GM12878 (cell line): Measurements from ENCODE around the gene ABCB9. TPM values are rescaled to one million over a fixed set of nuclear protein-coding genes. Genes with fewer than 3 reads are reported as not detected.

Experiments used
- CBX5 ChIP-seq: sonication (generic); IDR thresholded peaks from 2 replicates; pipeline ENCODE4 v1.6.1; 2016; ENCODE audit warnings: low read depth, moderate library complexity, mild to moderate bottlenecking, inconsistent platforms
- FOS ChIP-seq: IDR thresholded peaks from 3 replicates; pipeline ENCODE4 v1.6.1; 2011; ENCODE audit warnings: borderline replicate concordance; ENCODE audit not compliant: insufficient read length; ENCODE audit errors: extremely low read depth
- GATAD2B ChIP-seq: fragments of 450-650 bp; conservative IDR thresholded peaks from 2 replicates; pipeline ENCODE4 v1.6.1; 2017; ENCODE audit warnings: low read depth, mild to moderate bottlenecking, moderate library complexity
- KLF5 ChIP-seq: fragments of 450-650 bp; IDR thresholded peaks from 2 replicates; pipeline ENCODE4 v1.6.1; 2014; ENCODE audit warnings: mild to moderate bottlenecking; ENCODE audit not compliant: partially characterized antibody
- NFXL1 ChIP-seq: fragments of 450-650 bp; IDR thresholded peaks from 2 replicates; pipeline ENCODE4 v1.6.1; 2017; ENCODE audit warnings: antibody characterized with exemption, mild to moderate bottlenecking, borderline replicate concordance
- NRF1 ChIP-seq: conservative IDR thresholded peaks from 2 replicates; pipeline ENCODE4 v1.6.1; 2011; ENCODE audit warnings: mild to moderate bottlenecking, low read depth, low read length, improper control_type of control experiment
- POU2F2 ChIP-seq: IDR thresholded peaks from 3 replicates; pipeline ENCODE4 v1.6.1; 2011; ENCODE audit warnings: low read depth, mild to moderate bottlenecking, low read length, borderline replicate concordance
- RUNX3 ChIP-seq: IDR thresholded peaks from 2 replicates; pipeline ENCODE4 v1.6.1; 2012; ENCODE audit warnings: low read length, inconsistent platforms
- SIN3A ChIP-seq: IDR thresholded peaks from 2 replicates; pipeline ENCODE4 v1.6.1; 2012; ENCODE audit warnings: low read depth, low read length, improper control_type of control experiment
- SREBF2 ChIP-seq: IDR thresholded peaks from 2 replicates; pipeline ENCODE4 v1.6.1; 2012; ENCODE audit warnings: mild to moderate bottlenecking, low read length
- TCF7 ChIP-seq: IDR thresholded peaks from 2 replicates; pipeline ENCODE4 v1.6.1; 2014; ENCODE audit warnings: antibody characterized with exemption, borderline replicate concordance
- polyA plus RNA-seq, 11 experiments: library from polyadenylated mRNA; depleted of rRNA in 4 of 11; unstranded in 6 of 11; stranded (reverse) in 5 of 11; fragments of >200 nt; fragmentation: Nextera tagmentation in 4 of 11; fragmentation: Illumina TruSeq in 1 of 11; extraction: Ambion mirVana in 4 of 11; extraction: Trizol in 1 of 11; gene quantifications; 1 replicate in 1 of 11; 2 replicates in 10 of 11; pipeline versions ENCODE4 v1.2.1 to v1.2.3, GENCODE V29; 2011 to 2016; ENCODE audit warnings: inconsistent platforms in 2 of 11, missing spikeins in 2 of 11, low read depth in 1 of 11
- total RNA-seq, 4 experiments: library from RNA; depleted of rRNA in 3 of 4; stranded (reverse); fragments of >200 nt in 3 of 4; fragmentation: Illumina TruSeq in 1 of 4; extraction: Trizol in 1 of 4; gene quantifications; 2 replicates each; pipeline versions ENCODE4 v1.2.1 to v1.2.3, GENCODE V29; 2013 to 2021
- TF ChIP-seq, protein P1 (sequence below): fragments of 450-650 bp; formaldehyde crosslinking; IDR thresholded peaks from 2 replicates; pipeline ENCODE4 v1.4.0; 2020; ENCODE audit warnings: mild to moderate bottlenecking, moderate library complexity
- TF ChIP-seq, protein P2 (sequence below): fragments of 450-650 bp; IDR thresholded peaks from 2 replicates; pipeline ENCODE4 v1.6.1; 2018; ENCODE audit warnings: borderline replicate concordance, mild to moderate bottlenecking; ENCODE audit not compliant: partially characterized antibody
- TF ChIP-seq, protein P3 (sequence below): fragments of 450-650 bp; IDR thresholded peaks from 2 replicates; pipeline ENCODE4 v1.6.1; 2017; ENCODE audit warnings: borderline replicate concordance
- TF ChIP-seq, protein P4 (sequence below): IDR thresholded peaks from 2 replicates; pipeline ENCODE4 v1.6.1; 2012; ENCODE audit warnings: improper control_type of control experiment, low read depth, low read length; ENCODE audit not compliant: insufficient replicate concordance

ABCB9 gene
- total and polyA plus RNA-seq, 10 of the 15 experiments (the other 5 are each of a cell fraction or from before 2014, with no cell fraction given) = 0.37 to 4.9 (median 3.1) TPM

DNA sequence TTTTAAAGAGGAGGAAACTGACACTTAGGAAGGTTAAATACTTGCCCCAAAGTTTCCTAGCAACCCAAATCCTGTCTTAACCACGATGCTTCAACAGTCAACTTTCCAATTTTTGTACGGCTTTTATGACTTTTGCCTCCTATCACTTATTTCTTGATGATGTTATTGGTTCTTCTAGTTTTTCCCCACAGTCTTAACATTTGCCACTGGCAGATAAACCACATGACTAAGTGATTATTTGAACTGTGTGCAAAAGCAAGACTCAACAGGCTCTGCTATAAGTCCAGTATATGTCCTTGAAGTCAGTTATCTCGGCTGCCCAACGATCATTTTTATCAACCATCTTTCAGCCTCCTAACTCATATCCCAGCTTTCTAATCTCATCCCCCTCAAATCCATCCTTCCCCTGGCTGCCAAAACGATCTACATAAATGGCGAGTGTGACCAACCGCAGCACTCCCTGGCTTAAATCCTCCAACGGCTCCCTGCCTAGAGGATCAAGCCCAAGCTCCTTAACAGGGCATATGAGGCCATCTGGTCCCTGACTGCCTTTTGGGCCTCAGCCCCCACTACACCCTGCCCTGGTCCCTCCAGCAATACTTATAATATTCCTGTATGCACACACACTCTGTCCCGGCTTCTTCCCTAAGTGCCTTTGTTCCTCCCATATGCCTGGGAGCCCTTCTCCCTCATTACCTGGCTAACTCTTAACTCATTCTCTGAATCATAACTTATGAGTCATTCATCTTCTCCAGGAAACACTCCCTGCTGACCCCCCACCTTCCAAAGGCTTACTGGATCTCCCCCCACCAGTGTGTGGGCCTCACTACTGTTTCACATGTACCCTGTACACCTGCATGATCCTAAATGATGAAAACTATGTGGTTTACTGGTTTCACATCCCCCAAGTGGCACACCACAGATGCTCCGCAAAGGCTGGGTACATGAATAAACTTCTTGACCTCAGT is 79.1 kb downstream of the ABCB9 start (continued):
- no peak for TF ChIP-seq FOS
- no peak for TF ChIP-seq SREBF2
- no peak for TF ChIP-seq SIN3A
- TF ChIP-seq NRF1 = no peak
- TF ChIP-seq, protein P1, sequence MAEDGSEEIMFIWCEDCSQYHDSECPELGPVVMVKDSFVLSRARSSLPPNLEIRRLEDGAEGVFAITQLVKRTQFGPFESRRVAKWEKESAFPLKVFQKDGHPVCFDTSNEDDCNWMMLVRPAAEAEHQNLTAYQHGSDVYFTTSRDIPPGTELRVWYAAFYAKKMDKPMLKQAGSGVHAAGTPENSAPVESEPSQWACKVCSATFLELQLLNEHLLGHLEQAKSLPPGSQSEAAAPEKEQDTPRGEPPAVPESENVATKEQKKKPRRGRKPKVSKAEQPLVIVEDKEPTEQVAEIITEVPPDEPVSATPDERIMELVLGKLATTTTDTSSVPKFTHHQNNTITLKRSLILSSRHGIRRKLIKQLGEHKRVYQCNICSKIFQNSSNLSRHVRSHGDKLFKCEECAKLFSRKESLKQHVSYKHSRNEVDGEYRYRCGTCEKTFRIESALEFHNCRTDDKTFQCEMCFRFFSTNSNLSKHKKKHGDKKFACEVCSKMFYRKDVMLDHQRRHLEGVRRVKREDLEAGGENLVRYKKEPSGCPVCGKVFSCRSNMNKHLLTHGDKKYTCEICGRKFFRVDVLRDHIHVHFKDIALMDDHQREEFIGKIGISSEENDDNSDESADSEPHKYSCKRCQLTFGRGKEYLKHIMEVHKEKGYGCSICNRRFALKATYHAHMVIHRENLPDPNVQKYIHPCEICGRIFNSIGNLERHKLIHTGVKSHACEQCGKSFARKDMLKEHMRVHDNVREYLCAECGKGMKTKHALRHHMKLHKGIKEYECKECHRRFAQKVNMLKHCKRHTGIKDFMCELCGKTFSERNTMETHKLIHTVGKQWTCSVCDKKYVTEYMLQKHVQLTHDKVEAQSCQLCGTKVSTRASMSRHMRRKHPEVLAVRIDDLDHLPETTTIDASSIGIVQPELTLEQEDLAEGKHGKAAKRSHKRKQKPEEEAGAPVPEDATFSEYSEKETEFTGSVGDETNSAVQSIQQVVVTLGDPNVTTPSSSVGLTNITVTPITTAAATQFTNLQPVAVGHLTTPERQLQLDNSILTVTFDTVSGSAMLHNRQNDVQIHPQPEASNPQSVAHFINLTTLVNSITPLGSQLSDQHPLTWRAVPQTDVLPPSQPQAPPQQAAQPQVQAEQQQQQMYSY (CRISPR knock-in tag) = no peak
- TF ChIP-seq, protein P2, sequence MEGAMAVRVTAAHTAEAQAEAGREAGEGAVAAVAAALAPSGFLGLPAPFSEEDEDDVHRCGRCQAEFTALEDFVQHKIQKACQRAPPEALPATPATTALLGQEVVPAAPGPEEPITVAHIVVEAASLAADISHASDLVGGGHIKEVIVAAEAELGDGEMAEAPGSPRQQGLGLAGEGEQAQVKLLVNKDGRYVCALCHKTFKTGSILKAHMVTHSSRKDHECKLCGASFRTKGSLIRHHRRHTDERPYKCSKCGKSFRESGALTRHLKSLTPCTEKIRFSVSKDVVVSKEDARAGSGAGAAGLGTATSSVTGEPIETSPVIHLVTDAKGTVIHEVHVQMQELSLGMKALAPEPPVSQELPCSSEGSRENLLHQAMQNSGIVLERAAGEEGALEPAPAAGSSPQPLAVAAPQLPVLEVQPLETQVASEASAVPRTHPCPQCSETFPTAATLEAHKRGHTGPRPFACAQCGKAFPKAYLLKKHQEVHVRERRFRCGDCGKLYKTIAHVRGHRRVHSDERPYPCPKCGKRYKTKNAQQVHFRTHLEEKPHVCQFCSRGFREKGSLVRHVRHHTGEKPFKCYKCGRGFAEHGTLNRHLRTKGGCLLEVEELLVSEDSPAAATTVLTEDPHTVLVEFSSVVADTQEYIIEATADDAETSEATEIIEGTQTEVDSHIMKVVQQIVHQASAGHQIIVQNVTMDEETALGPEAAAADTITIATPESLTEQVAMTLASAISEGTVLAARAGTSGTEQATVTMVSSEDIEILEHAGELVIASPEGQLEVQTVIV = no peak
- TF ChIP-seq RUNX3 = peak; percentile 100
- peak; percentile 27 for TF ChIP-seq KLF5
- peak; percentile 81 for TF ChIP-seq GATAD2B
- 0 out of 2 replicates have a peak, but pooled peaks have one; percentile 51 for TF ChIP-seq TCF7
- TF ChIP-seq CBX5 = no peak
- peak; percentile 64; the same call in 2 of the 3 replicates for TF ChIP-seq POU2F2
- TF ChIP-seq NFXL1 = no peak
- TF ChIP-seq, protein P3, sequence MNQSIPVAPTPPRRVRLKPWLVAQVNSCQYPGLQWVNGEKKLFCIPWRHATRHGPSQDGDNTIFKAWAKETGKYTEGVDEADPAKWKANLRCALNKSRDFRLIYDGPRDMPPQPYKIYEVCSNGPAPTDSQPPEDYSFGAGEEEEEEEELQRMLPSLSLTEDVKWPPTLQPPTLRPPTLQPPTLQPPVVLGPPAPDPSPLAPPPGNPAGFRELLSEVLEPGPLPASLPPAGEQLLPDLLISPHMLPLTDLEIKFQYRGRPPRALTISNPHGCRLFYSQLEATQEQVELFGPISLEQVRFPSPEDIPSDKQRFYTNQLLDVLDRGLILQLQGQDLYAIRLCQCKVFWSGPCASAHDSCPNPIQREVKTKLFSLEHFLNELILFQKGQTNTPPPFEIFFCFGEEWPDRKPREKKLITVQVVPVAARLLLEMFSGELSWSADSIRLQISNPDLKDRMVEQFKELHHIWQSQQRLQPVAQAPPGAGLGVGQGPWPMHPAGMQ = no peak; the same call in 1 of the 2 replicates
- TF ChIP-seq, protein P4, sequence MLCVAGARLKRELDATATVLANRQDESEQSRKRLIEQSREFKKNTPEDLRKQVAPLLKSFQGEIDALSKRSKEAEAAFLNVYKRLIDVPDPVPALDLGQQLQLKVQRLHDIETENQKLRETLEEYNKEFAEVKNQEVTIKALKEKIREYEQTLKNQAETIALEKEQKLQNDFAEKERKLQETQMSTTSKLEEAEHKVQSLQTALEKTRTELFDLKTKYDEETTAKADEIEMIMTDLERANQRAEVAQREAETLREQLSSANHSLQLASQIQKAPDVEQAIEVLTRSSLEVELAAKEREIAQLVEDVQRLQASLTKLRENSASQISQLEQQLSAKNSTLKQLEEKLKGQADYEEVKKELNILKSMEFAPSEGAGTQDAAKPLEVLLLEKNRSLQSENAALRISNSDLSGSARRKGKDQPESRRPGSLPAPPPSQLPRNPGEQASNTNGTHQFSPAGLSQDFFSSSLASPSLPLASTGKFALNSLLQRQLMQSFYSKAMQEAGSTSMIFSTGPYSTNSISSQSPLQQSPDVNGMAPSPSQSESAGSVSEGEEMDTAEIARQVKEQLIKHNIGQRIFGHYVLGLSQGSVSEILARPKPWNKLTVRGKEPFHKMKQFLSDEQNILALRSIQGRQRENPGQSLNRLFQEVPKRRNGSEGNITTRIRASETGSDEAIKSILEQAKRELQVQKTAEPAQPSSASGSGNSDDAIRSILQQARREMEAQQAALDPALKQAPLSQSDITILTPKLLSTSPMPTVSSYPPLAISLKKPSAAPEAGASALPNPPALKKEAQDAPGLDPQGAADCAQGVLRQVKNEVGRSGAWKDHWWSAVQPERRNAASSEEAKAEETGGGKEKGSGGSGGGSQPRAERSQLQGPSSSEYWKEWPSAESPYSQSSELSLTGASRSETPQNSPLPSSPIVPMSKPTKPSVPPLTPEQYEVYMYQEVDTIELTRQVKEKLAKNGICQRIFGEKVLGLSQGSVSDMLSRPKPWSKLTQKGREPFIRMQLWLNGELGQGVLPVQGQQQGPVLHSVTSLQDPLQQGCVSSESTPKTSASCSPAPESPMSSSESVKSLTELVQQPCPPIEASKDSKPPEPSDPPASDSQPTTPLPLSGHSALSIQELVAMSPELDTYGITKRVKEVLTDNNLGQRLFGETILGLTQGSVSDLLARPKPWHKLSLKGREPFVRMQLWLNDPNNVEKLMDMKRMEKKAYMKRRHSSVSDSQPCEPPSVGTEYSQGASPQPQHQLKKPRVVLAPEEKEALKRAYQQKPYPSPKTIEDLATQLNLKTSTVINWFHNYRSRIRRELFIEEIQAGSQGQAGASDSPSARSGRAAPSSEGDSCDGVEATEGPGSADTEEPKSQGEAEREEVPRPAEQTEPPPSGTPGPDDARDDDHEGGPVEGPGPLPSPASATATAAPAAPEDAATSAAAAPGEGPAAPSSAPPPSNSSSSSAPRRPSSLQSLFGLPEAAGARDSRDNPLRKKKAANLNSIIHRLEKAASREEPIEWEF = no peak
